ENCODE measurements around the gene DUOXA2.

DUOXA2 gene

GRCh38 chr15:45146405-45146804, 32.3 kb downstream of the DUOXA2 start:
- no peak overlapping the region for H3K9ac ChIP-seq
- H3K4me1 ChIP-seq (ENCODE audit: low read depth, poor library complexity, severe bottlenecking): no peaks in the 10 kb centered on the region
- H3K36me3 ChIP-seq (ENCODE audit: insufficient read depth): no peaks in the 10 kb centered on the region
- no peak overlapping the region for H3K4me3 ChIP-seq (IDR thresholded peaks at IDR 0.05; ENCODE audit: insufficient read depth, low read depth, low read length)
- no peaks in the 10 kb centered on the region for H3K27me3 ChIP-seq (ENCODE audit: insufficient read depth, low read depth)
- no peak overlapping the region for H3K27ac ChIP-seq
- no peak for TF ChIP-seq CTCF (conservative IDR thresholded peaks at IDR 0.05; ENCODE audit: low read depth, low read length)
- no peak overlapping the region for H3K4me2 ChIP-seq
- no peak overlapping the region for H2AFZ ChIP-seq (ENCODE audit: low read depth)
- H3K79me2 ChIP-seq (ENCODE audit: insufficient read depth, low read depth): no peaks in the 10 kb centered on the region
- no peaks in the 10 kb centered on the region for H4K20me1 ChIP-seq (ENCODE audit: insufficient read depth)

DNA sequence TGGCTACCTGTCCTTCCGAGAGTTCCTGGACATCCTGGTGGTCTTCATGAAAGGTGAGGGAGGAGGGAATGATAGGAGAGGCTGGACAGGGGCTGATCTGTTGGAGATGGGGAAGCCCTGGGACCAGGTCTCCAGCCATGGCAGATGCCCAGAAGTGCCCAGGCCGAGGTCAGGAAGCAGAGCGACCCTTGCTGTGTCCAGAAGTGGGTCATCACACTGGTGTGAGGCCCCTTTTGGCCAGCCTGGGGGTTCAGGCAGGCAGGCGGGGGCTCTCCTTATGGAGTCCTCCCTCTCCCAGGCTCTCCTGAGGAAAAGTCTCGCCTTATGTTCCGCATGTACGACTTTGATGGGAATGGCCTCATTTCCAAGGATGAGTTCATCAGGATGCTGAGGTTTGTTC, 33.5 kb downstream of the DUOXA2 start:
- Histone ChIP-seq H3K27me3 (ENCODE audit: insufficient read depth, low read depth) (no peaks in the 10 kb centered on the region), H3K4me3 (IDR thresholded peaks at IDR 0.05; ENCODE audit: insufficient read depth, low read depth, low read length) (no peak overlapping the region), H4K20me1 (ENCODE audit: insufficient read depth) (no peaks in the 10 kb centered on the region), H3K27ac (no peak overlapping the region), H3K4me1 (ENCODE audit: low read depth, poor library complexity, severe bottlenecking) (no peaks in the 10 kb centered on the region), H3K36me3 (ENCODE audit: insufficient read depth) (no peaks in the 10 kb centered on the region), H3K4me2 (no peak overlapping the region), H3K79me2 (ENCODE audit: insufficient read depth, low read depth) (no peaks in the 10 kb centered on the region), H3K9ac (no peak overlapping the region), H2AFZ (ENCODE audit: low read depth) (no peak overlapping the region)
- no peak for TF ChIP-seq CTCF (conservative IDR thresholded peaks at IDR 0.05; ENCODE audit: low read depth, low read length)

DNA sequence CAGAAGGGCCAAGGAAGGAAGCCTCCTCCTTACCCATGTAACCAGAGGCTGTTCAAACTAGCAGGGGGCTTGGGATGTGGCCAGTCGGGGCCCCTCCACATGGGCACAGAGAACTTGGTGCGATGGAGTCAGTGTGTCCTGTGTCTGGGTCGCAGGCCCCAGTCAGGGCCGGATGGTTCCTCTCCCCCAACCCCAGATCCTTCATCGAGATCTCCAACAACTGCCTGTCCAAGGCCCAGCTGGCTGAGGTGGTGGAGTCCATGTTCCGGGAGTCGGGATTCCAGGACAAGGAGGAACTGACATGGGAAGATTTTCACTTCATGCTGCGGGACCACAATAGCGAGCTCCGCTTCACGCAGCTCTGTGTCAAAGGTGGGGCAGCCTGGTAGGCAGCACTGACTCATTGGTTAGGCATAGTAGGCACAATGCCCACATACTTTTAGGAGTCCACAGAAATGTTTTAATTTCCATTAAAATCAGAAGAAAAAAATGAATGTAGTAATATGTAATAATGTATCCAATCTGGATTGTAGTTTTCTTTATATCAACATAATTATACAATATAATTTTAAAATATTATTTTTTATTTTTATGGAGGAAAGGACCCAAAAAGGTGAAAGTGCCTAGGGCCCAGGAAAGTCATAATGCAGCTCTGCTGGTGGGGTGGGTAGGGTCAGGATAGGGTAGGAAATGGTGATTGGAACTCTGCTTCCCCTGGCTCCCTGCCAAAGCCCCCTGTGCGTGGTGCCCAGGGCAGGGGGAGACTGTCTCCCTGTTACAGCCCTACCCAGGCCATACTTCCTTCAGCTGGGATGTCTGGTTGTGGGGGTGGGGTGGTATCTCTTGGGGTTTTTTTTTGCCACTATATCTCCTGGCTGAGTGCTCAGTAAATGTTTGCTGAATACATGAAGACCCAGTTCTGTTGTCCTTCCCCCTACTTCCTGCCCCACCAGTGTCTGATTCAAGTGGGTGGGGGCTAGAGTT, 34.2 kb downstream of the DUOXA2 start:
- Histone ChIP-seq H3K9ac (no peak overlapping the region), H2AFZ (ENCODE audit: low read depth) (no peak overlapping the region), H3K79me2 (ENCODE audit: insufficient read depth, low read depth) (no peaks in the 10 kb centered on the region), H4K20me1 (ENCODE audit: insufficient read depth) (no peaks in the 10 kb centered on the region), H3K4me1 (ENCODE audit: low read depth, poor library complexity, severe bottlenecking) (no peaks in the 10 kb centered on the region), H3K4me3 (IDR thresholded peaks at IDR 0.05; ENCODE audit: insufficient read depth, low read depth, low read length) (no peak overlapping the region), H3K36me3 (ENCODE audit: insufficient read depth) (no peaks in the 10 kb centered on the region), H3K4me2 (no peak overlapping the region), H3K27ac (no peak overlapping the region), H3K27me3 (ENCODE audit: insufficient read depth, low read depth) (no peaks in the 10 kb centered on the region)
- no peak for TF ChIP-seq CTCF (conservative IDR thresholded peaks at IDR 0.05; ENCODE audit: low read depth, low read length)

- H3K27ac ChIP-seq: no peak overlapping the region
- H3K4me2 ChIP-seq: no peak overlapping the region
These were observed 34.9 kb downstream of the DUOXA2 start for GRCh38 chr15:45149060-45149459.

More at GRCh38 chr15:45149060-45149459, 34.9 kb downstream of the DUOXA2 start:
- Histone ChIP-seq H3K4me3 (IDR thresholded peaks at IDR 0.05; ENCODE audit: insufficient read depth, low read depth, low read length) (no peak overlapping the region), H3K9ac (no peak overlapping the region), H3K4me1 (ENCODE audit: low read depth, poor library complexity, severe bottlenecking) (no peaks in the 10 kb centered on the region), H3K27me3 (ENCODE audit: insufficient read depth, low read depth) (no peaks in the 10 kb centered on the region), H3K79me2 (ENCODE audit: insufficient read depth, low read depth) (no peaks in the 10 kb centered on the region), H4K20me1 (ENCODE audit: insufficient read depth) (no peaks in the 10 kb centered on the region), H2AFZ (ENCODE audit: low read depth) (no peak overlapping the region), H3K36me3 (ENCODE audit: insufficient read depth) (no peaks in the 10 kb centered on the region)
- TF ChIP-seq CTCF (conservative IDR thresholded peaks at IDR 0.05; ENCODE audit: low read depth, low read length): no peak
